Upper lobe of right lung (tissue), 1 donor: ENCODE measurements around the gene OR2T4. TPM values are rescaled to one million over a fixed set of nuclear protein-coding genes. Genes with fewer than 3 reads are reported as not detected.

ENCODE experiments used
- ATAC-seq: fragments of 200-7000 bp; cut with Tn5 transposase; one replicate; pipeline ENCODE4 v1.9.1; 2020; ENCODE audit warnings: mild to moderate bottlenecking, moderate library complexity
- DNase-seq: peaks from one replicate; pipeline ENCODE4 v3.0.0-alpha.2; 2020
- H3K27ac ChIP-seq: fragments of 200-600 bp; one replicate; pipeline ENCODE4 v1.8.0; 2022
- H3K27me3 ChIP-seq: fragments of 200-600 bp; one replicate; pipeline ENCODE4 v1.8.0; 2022; ENCODE audit warnings: mild to moderate bottlenecking
- H3K36me3 ChIP-seq: fragments of 200-600 bp; one replicate; pipeline ENCODE4 v1.8.0; 2022
- H3K4me1 ChIP-seq: fragments of 200-600 bp; one replicate; pipeline ENCODE4 v1.8.0; 2022
- H3K4me3 ChIP-seq: fragments of 200-600 bp; one replicate; pipeline ENCODE4 v1.8.0; 2022; ENCODE audit warnings: mild to moderate bottlenecking
- H3K9me3 ChIP-seq: fragments of 200-600 bp; one replicate; pipeline ENCODE4 v1.8.0; 2022
- CTCF ChIP-seq: fragments of 200-600 bp; IDR thresholded peaks from one replicate; pipeline ENCODE4 v1.8.0; 2022; ENCODE audit warnings: antibody characterized with exemption
- intact Hi-C: fragments of 100-400 bp; cut with DNase I; formaldehyde crosslinking; loops from one replicate; pipeline ENCODE4 v1.11.0; 2022
- total RNA-seq: library from RNA; stranded (reverse); fragmentation: NEBNext Ultra II Directional; extraction: Animal tissue kit (Norgen Biotek cat#: 25700); gene quantifications from one replicate; pipeline ENCODE4 v1.2.1, GENCODE V29; 2021
- donor health status: DM: no; HTN: yes; CAD: no; lungs with severe emphysema.

OR2T4 gene
- total RNA-seq, 1 donor from 2014 or later = not detected

GRCh38 chr1:248380854-248381253 is 19.4 kb downstream of the OR2T4 start:
- TF ChIP-seq CTCF = no peak
- H3K4me3 ChIP-seq = no peak overlapping the region
- no peak for ATAC-seq

GRCh38 chr1:248388426-248388825 is 27.0 kb downstream of the OR2T4 start:
- no peak overlapping the region for H3K27ac ChIP-seq
- no peaks in the 10 kb centered on the region for H3K4me1 ChIP-seq
- intact Hi-C loops = no loop called here
- ATAC-seq (no peak), DNase-seq (no peak)
- TF ChIP-seq CTCF = no peak
- H3K36me3 ChIP-seq = no peaks in the 10 kb centered on the region
- no peaks in the 10 kb centered on the region for H3K27me3 ChIP-seq
- H3K4me3 ChIP-seq = no peak overlapping the region
- no peaks in the 10 kb centered on the region for H3K9me3 ChIP-seq

More at GRCh38 chr1:248380854-248381253, 19.4 kb downstream of the OR2T4 start:
- intact Hi-C loops = no loop called here
- Histone ChIP-seq H3K4me1 (no peaks in the 10 kb centered on the region), H3K27ac (no peak overlapping the region), H3K36me3 (no peaks in the 10 kb centered on the region), H3K9me3 (no peaks in the 10 kb centered on the region), H3K27me3 (no peaks in the 10 kb centered on the region)
- no peak for DNase-seq

- Histone ChIP-seq H3K4me3 (no peak overlapping the region), H3K9me3 (no peaks in the 10 kb centered on the region), H3K4me1 (no peaks in the 10 kb centered on the region), H3K27ac (no peak overlapping the region), H3K36me3 (no peaks in the 10 kb centered on the region), H3K27me3 (no peaks in the 10 kb centered on the region)
- ATAC-seq (no peak), DNase-seq (no peak)
- no peak for TF ChIP-seq CTCF
- intact Hi-C loops = no loop called here
Measured at GRCh38 chr1:248393050-248393449, 31.6 kb downstream of the OR2T4 start.

- no peak within 1 kb of the TSS for H3K27ac ChIP-seq
- no peaks in the 10 kb centered on the region for H3K27me3 ChIP-seq
- H3K9me3 ChIP-seq = no peaks in the 10 kb centered on the region
- no peak within 1 kb of the TSS for H3K4me3 ChIP-seq
- H3K4me1 ChIP-seq = no peaks in the 10 kb centered on the region
- intact Hi-C loops = no loop called here
- no peak for DNase-seq
- no peak for ATAC-seq
- no peak for TF ChIP-seq CTCF
- no peaks in the 10 kb centered on the region for H3K36me3 ChIP-seq
Measured at GRCh38 chr1:248402748-248403147, 41.3 kb downstream of the OR2T4 start, which contains the start of gene OR2T1. TSS of gene OR2T1 (plus strand) at chr1:248403048. CDS start at chr1:248406148, 3,100 bp downstream.

GRCh38 chr1:248404024-248404423 is 42.6 kb downstream of the OR2T4 start:
- ATAC-seq = peak; percentile 33
- no peaks in the 10 kb centered on the region for H3K27me3 ChIP-seq
- no peak for DNase-seq

More at GRCh38 chr1:248404024-248404423, 42.6 kb downstream of the OR2T4 start:
- Histone ChIP-seq H3K27ac (no peak overlapping the region), H3K4me1 (no peaks in the 10 kb centered on the region), H3K9me3 (no peaks in the 10 kb centered on the region), H3K4me3 (no peak overlapping the region), H3K36me3 (no peaks in the 10 kb centered on the region)
- no peak for TF ChIP-seq CTCF
- intact Hi-C loops = no loop called here
